Brain microvascular endothelial cell (primary cell): ENCODE data around the gene HDAC7.

ENCODE experiments used
- DNase-seq: peaks from one replicate; pipeline ENCODE4 v3.0.0-alpha.2; 2020
- H3K27ac ChIP-seq: fragments of 250-450 bp; sonication (Bioruptor Pico); 2 replicates; pipeline ENCODE4 v1.5.1; 2020; ENCODE audit warnings: mild to moderate bottlenecking, moderate library complexity
- H3K27me3 ChIP-seq: fragments of 250-450 bp; sonication (Bioruptor Pico); replicated peaks from 2 replicates; pipeline ENCODE4 v1.5.1; 2020; ENCODE audit warnings: mild to moderate bottlenecking
- H3K36me3 ChIP-seq: fragments of 250-450 bp; sonication (Bioruptor Pico); replicated peaks from 2 replicates; pipeline ENCODE4 v1.5.1; 2020; ENCODE audit warnings: mild to moderate bottlenecking
- H3K4me3 ChIP-seq: 2 replicates; pipeline ENCODE4 v1.5.1; 2011; ENCODE audit warnings: low read depth, mild to moderate bottlenecking, control low read depth, low read length, moderate library complexity
- CTCF ChIP-seq: IDR thresholded peaks from 2 replicates; pipeline ENCODE4 v1.5.1; 2011; ENCODE audit warnings: low read depth, mild to moderate bottlenecking, moderate library complexity, low read length, control low read depth, inconsistent platforms; ENCODE audit errors: missing control alignments
- in situ Hi-C: cut with HindIII; loops from 2 replicates; pipeline ENCODE4 v1.10.0; 2017; ENCODE audit warnings: low sequenced_read_pairs, low pct_ligation_motif_present

HDAC7 gene

GRCh38 chr12:47770086-47770726 is 49.5 kb downstream of the HDAC7 start:
- no peak for DNase-seq
- Histone ChIP-seq H3K4me3 (no peak overlapping the region), H3K36me3 (no peaks in the 10 kb centered on the region), H3K27ac (no peak overlapping the region), H3K27me3 (no peaks in the 10 kb centered on the region)
- no peak for TF ChIP-seq CTCF
- in situ Hi-C loops, result no loop called here

GRCh38 chr12:47769234-47770085 is 50.2 kb downstream of the HDAC7 start:
- in situ Hi-C loops, result no loop called here
- H3K27ac ChIP-seq, result no peak overlapping the region
- no peak overlapping the region for H3K4me3 ChIP-seq
- DNase-seq, result no peak
- H3K27me3 ChIP-seq, result no peaks in the 10 kb centered on the region
- H3K36me3 ChIP-seq, result no peaks in the 10 kb centered on the region
- no peak for TF ChIP-seq CTCF

GRCh38 chr12:47768323-47768811 is 51.3 kb downstream of the HDAC7 start:
- no peak for TF ChIP-seq CTCF
- DNase-seq, result no peak
- Histone ChIP-seq H3K36me3 (no peaks in the 10 kb centered on the region), H3K4me3 (no peak overlapping the region), H3K27me3 (no peaks in the 10 kb centered on the region), H3K27ac (no peak overlapping the region)
- in situ Hi-C loops, result no loop called here

DNA sequence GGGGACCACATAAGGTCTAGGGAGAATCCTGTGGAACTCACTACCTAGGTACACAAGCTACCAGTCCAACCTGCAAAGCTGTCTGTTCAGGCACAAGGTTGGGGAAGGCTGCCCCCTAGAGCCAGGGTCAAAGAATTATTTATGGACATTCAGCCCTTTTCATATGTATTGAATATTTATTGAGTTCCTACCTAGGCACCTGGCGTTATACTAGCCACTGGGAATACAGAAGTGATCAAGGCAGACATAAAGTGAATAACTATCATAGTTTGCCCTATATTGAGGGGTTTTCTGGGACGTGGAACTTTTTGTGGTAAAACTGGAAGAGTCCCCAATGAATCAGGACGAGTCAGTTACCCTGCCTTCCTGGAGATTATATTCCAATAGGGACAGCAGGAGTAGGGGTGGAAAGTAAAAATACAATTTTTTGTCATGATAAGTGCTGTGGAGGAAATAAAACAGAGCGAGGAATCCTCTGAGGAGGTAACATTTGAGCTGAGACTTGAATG is 52.4 kb downstream of the HDAC7 start:
- in situ Hi-C loops, result no loop called here
- no peaks in the 10 kb centered on the region for H3K36me3 ChIP-seq
- DNase-seq, result no peak
- H3K4me3 ChIP-seq, result no peak overlapping the region
- H3K27me3 ChIP-seq, result no peaks in the 10 kb centered on the region
- TF ChIP-seq CTCF, result peak; percentile 72
- H3K27ac ChIP-seq, result no peak overlapping the region

DNA sequence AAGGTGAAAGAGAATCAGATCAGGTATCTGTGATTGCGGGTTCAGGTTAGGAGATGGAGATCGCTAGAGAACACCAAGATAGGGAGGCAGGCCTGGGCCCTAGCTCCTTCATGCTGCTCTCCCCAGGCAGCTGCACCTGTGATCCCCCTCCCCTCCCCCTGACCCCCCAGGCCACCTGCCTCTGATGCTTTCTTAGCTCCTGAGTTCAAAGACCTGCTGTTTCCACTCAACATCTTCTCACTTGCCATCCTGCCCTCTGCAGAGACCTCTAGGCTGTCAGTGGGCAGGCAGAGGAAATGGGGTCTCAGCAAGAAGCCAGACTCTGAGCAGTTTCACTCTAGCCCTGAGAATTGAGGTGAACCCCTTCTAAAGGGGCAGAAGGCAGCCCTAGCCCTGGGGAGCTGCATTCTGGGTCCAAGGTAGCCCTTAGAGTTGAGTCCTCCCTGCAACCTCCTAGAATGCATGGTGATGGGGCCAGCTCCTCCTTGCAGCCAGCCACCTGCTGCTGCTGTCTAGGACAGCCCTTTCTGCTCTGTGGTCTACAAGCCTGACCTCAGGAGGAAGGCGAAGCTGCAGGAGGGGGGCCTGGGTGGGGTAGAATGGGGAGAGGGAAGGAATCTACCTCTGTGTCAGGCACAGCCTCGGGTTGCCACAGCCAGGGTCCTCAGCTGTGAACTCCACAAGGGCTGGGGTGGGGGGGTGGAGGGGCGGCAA is 53.0 kb downstream of the HDAC7 start:
- no peaks in the 10 kb centered on the region for H3K36me3 ChIP-seq
- in situ Hi-C loops, result no loop called here
- TF ChIP-seq CTCF, result no peak
- no peak for DNase-seq
- H3K4me3 ChIP-seq, result no peak overlapping the region
- no peaks in the 10 kb centered on the region for H3K27me3 ChIP-seq
- no peak overlapping the region for H3K27ac ChIP-seq
